HG03103 (cell line): ENCODE data around the gene PUM2.
"Not testable (repeated sequence)": the region's sequence is repeated elsewhere in the genome, so short reads cannot be mapped to it uniquely, and the experiment has no call there.

ENCODE experiments used
- ATAC-seq: cut with Tn5 transposase; IDR thresholded peaks from one replicate; pipeline ENCODE4 v1.9.1; 2021; ENCODE audit warnings: low read depth; ENCODE audit not compliant: unreplicated experiment

PUM2 gene

GRCh38 chr2:20371323-20372025 lies 20.8 kb upstream of the PUM2 start:
- no peak for ATAC-seq

GRCh38 chr2:20370191-20370590 lies 19.5 kb upstream of the PUM2 start:
- ATAC-seq = no peak

DNA sequence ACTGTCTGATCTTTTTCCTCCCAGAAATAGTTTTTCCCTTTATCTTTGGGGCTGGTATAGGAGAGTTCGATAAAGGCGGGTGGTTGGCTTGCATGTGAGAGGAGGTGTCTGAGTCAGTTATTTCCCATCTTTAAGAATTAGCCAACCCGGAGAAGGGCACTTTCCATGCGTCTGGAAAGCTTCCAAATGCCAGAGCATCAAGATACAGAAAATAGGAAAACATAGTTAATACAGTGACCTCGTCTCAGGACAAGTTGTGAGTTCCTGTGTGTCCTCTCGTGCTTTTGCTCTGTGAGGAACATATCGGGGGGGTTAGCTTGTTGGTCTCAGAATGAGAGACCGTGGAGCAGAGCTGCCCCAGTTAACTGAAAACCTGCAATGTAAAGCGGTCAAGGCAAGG lies 18.7 kb upstream of the PUM2 start:
- no peak for ATAC-seq

DNA sequence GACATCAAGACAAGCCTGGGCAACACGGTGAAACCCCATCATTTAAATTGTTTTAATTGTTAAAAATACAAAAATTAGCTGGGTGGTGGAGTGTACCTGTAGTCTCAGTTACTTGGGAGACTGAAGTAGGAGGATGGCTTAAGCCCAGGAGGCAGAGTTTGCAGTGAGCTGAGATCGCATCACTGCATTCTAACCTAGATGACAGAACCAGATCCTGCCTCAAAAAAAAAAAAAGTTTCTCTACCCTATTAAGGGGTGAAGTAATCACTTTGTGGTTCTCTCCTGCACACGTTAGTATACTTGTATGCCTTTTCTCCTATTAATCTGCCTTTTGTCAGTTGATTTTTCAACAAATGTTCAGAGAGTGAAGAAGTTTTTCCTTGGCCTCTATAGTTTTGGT lies 18.1 kb upstream of the PUM2 start:
- ATAC-seq = no peak

DNA sequence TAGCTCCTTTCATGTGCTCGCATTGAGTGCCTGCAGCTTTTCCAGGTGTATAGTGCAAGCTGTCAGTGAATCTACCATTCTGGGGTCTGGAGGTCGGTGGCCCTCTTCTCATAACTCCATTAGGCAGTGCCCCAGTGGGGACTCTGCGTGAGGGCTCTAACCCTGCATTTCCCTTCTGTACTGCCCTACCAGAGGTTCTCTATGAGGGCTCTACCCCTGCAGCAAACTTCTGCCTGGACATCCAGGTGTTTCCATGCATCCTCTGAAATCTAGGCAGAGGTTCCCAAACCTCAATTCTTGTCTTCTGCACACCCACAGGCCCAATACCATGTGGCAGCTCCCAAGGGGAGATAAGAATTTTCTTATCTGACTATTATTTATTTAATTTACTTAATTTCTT lies 17.3 kb upstream of the PUM2 start:
- not testable (repeated sequence) for ATAC-seq

GRCh38 chr2:20366672-20367116 lies 16.1 kb upstream of the PUM2 start:
- ATAC-seq = no peak

DNA sequence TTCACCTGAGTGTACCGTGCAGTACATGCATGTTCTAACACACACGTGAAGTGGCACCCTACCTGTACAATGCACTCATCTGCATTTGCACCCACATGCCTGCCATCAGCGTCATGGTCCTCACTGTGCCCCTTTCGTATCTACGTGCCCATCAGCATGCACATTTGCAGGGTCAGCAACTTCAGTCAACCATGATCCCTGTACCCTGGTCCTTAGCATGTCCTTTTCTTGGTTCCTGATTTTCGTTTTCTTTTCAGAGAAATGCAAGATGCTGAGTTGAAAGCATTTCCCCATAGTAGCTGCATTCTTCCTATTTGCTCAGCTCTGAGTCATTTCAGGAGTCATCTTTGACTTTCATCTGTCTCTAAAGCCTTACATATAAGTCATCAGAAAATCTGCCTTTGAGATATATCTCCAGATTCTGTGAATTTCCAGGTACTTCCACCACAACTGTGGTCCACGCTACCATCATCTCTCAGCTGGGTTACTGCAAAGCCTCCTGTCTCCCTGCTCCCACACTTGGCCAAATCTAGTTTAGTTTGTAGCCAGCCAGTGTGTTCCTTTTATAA lies 14.7 kb upstream of the PUM2 start:
- peak; percentile 86 for ATAC-seq

GRCh38 chr2:20363578-20363977 lies 12.9 kb upstream of the PUM2 start:
- ATAC-seq = no peak

DNA sequence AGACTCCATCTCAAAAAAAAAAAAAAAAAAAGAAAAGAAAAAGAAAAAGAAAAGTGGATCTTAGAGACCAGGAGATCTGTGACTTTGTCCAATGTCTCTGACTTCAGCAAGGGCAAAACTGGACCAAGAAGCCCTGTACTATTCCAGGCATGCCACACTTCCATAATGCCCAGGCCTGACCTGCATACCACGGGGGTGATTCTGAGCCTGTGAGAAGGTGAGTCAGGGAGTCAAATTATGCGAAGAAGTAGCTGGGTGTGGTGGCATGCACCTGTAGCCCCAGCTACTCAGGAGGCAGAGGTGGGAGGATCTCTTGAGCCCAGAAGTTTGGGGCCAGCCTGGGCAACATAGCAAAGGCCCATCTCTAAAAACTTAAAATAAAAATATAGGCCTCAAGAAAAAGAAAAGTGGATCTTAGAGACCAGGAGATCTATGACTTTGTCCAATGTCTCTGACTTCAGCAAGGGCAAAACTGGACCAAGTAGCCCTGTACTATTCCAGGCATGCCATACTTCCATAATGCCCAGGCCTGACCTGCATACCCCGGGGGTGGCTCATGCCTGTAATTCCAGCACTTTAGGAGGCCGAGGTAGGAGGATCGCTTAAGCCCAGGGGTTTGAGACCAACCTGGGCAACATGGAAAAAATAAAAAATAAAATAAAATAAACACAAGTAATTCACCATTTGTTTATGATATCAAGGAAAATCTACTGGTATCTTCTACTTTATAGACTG lies 12.2 kb upstream of the PUM2 start:
- no peak for ATAC-seq

DNA sequence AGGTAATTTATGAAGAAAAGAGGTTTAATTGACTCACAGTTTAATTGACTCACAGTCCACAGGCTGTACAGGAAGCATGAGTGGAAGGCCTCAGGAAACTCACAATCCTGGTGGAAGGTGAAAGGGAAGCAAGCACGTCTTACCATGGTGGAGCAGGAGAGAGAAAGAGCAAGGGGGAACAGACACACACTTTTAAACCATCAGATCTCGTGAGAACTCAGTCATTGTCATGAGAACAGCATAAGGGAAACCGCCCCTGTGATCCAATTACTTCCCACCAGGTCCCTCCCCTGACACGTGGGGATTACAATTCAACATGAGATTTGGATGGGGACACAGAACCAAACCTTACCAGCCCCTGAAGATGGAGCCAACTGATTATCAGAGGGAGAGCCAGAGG lies 11.2 kb upstream of the PUM2 start:
- no peak for ATAC-seq

DNA sequence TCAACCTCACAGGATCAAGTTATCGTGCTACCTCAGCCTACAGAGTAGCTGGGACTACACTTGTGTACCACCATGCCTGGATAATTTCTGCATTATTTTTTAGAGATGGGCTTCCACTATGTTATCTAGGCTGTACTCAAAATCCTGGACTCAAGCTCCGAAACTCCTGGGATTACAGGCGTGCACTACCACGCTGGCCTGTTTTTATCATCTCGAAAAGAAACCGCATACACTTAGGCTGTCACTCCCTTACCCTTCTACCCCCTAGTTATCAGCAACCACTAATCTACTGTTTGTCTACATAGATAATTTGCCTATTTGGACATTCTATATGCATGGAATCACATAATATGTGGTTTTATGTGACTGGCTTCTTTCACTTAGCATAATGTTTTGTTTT lies 8.5 kb upstream of the PUM2 start:
- no peak for ATAC-seq

GRCh38 chr2:20357638-20358389 lies 7.2 kb upstream of the PUM2 start:
- ATAC-seq = no peak

DNA sequence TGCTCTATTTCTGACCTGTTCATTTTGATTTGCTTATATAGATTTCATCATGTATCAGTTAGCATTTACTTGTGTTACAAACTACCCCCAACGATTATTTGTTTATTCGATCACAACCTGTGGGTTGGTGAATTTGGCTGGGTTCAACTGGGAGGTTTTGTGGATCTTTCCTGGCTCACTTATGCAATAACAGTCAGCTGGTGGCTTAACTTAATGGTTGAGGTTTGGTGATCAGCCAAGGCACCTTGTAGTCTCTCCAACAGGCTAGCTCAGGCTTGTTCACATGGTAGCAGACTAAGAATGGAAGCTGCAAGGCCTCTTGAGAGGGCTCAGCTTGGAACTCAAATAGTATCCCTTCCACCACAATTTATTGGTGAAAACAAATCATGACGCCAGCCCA lies 5.4 kb upstream of the PUM2 start:
- ATAC-seq = no peak

- no peak for ATAC-seq
Observed at GRCh38 chr2:20355131-20355530, 4.5 kb upstream of the PUM2 start.

DNA sequence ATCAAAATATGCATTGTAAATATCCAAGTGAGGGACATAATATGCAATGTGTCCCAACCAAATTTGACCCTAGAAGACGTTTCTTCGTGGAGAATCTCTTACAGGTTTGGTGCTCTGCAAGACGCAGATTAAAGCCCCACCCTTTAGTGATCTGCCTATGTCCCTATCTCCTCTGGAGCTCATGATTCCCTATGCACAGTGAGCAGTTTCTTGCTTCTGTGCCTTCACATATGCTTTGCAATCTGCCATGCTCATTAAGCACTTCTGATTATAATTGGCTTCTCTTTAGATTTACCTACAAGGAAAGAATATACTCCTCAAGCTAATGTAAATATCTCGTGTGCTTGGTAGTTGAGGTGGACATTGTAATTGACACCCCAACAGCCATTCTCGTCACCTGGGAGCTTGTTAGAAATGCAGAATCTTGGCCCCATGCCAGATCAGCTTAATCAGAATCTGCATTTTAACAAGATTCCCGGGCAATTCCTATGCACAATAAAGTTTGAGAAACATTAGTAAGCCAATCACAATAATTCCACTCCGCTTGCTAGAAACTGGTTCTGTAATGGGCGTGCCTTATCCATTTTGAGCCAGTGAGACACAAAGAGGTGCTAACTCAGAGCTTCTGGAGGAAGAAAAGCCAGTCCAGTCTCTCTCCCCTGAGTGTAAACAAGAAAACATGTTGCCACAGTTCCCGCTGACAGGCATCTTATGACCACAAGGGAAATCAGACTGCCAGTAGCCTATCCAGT lies 2.8 kb upstream of the PUM2 start:
- ATAC-seq = no peak

DNA sequence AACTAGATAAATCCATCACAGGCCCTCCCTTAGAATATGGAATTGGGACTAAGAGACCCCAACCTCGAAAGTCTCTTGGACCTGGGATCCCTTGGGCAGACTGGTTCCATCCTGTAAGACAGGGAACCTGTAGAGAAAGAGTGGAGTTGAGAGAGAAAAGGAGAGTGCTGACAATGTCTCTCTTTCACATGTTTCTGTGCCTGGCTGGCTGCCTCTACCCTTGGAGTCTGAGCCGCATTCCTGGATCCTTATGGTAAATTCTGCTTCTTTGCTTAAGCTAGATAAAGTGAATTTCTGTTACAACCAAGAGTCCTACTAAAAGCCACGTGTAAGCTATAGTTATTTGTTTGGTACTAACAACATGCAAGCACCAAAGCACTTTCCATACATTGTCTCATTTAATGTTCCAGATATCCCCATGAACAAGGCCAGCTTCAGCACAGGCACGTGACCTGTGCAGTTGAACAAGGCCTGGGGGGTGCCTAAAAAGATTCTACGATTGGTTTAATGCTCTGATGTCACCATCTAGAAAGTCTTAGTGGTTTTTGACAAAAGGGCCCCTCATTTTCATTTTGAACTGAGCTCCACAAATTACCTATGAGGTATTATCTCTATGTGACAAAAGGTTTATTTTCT lies 2.1 kb upstream of the PUM2 start:
- no peak for ATAC-seq

- no peak for ATAC-seq
Observed at GRCh38 chr2:20352230-20352578, 1.6 kb upstream of the PUM2 start.

DNA sequence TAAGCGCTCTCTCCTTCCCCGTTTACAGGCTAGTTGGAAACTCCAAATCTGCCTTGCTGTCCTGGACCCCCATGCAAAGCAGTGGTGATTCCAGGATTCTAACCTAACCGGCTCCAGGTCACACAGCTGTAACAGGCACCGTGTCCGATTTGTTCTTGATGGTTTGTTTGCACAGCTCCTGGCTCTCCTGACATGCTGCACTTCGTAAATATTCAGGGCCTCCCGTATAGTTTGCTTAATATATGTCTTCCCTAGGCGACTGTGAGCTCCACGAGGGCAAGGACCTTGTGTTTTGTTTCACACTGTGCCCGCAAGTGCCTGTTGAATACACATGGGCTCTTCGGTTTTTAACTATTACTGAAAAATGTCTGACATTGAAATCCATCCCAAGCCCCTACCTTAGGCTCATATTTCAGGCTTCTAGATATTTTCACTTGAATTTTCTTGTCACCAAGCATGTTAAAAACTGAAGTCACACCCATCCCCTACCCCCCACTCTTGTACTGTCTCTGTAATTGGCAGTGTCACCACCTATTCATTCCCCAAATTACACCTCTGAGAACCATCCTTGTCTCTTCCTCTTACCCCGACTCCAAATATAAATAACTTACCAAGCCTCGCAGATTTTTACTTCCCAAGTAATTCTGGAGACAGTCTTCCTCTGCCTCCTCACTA lies 1.0 kb upstream of the PUM2 start:
- no peak for ATAC-seq

- ATAC-seq = peak; percentile 16
Observed at GRCh38 chr2:20350041-20350712, 467 bp downstream of the PUM2 start.
